H9 (cell line): Measurements from ENCODE around the gene MICAL2. TPM values are rescaled to one million over a fixed set of nuclear protein-coding genes. Genes with fewer than 3 reads are reported as not detected.
A peak's percentile ranks its signal among the peaks of the same experiment; 100 is the strongest.

Source experiments
- DNase-seq: peaks from one replicate; pipeline ENCODE4 v3.0.0-alpha.2; 2017
- H2AFZ ChIP-seq: one replicate; pipeline ENCODE4 v1.6.1; 2013; ENCODE audit warnings: mild to moderate bottlenecking, low read length, control low read depth, moderate library complexity
- H2AK5ac ChIP-seq: 2 replicates; pipeline ENCODE4 v1.6.1; 2013; ENCODE audit warnings: low read length, control low read depth, mixed read lengths; ENCODE audit not compliant: insufficient read length
- H2BK120ac ChIP-seq: one replicate; pipeline ENCODE4 v1.6.1; 2013; ENCODE audit warnings: low read depth, mild to moderate bottlenecking, low read length, control low read depth, inconsistent platforms; ENCODE audit not compliant: poor library complexity, severe bottlenecking
- H2BK12ac ChIP-seq: 2 replicates; pipeline ENCODE4 v1.6.1; 2013; ENCODE audit warnings: low read length, control low read depth, mixed read lengths, low read depth; ENCODE audit not compliant: insufficient read length
- H2BK15ac ChIP-seq: 2 replicates; pipeline ENCODE4 v1.6.1; 2013; ENCODE audit warnings: low read depth, low read length, control low read depth
- H2BK20ac ChIP-seq: one replicate; pipeline ENCODE4 v1.6.1; 2013; ENCODE audit warnings: low read depth, mild to moderate bottlenecking, low read length, control low read depth, inconsistent platforms; ENCODE audit not compliant: poor library complexity, severe bottlenecking
- H2BK5ac ChIP-seq: 2 replicates; pipeline ENCODE4 v1.6.1; 2013; ENCODE audit warnings: low read length, control low read depth, mixed read lengths; ENCODE audit not compliant: insufficient read length
- H3K14ac ChIP-seq: 2 replicates; pipeline ENCODE4 v1.6.1; 2013; ENCODE audit warnings: low read length, control low read depth; ENCODE audit not compliant: insufficient read depth
- H3K18ac ChIP-seq: 2 replicates; pipeline ENCODE4 v1.6.1; 2013; ENCODE audit warnings: low read depth, mild to moderate bottlenecking, mixed read lengths, low read length, control low read depth; ENCODE audit not compliant: insufficient read length
- H3K23ac ChIP-seq: 2 replicates; pipeline ENCODE4 v1.6.1; 2013; ENCODE audit warnings: low read length, control low read depth, mixed read lengths, low read depth; ENCODE audit not compliant: insufficient read length
- H3K23me2 ChIP-seq: 2 replicates; pipeline ENCODE4 v1.6.1; 2013; ENCODE audit warnings: low read depth, mild to moderate bottlenecking, mixed read lengths, low read length, control low read depth; ENCODE audit not compliant: insufficient read length, poor library complexity, severe bottlenecking
- H3K27ac ChIP-seq: 2 replicates; pipeline ENCODE4 v1.5.1; 2013; ENCODE audit warnings: low read length, control low read depth, mixed read lengths, low read depth; ENCODE audit not compliant: insufficient read length
- H3K27me3 ChIP-seq: 2 replicates; pipeline ENCODE4 v1.6.1; 2013; ENCODE audit warnings: low read length, control low read depth, inconsistent platforms; ENCODE audit not compliant: insufficient read depth
- H3K4ac ChIP-seq: 2 replicates; pipeline ENCODE4 v1.6.1; 2013; ENCODE audit warnings: low read depth, mild to moderate bottlenecking, control low read depth, inconsistent platforms, low read length, moderate library complexity
- H3K4me1 ChIP-seq: 2 replicates; pipeline ENCODE4 v1.6.1; 2013; ENCODE audit warnings: low read length, control low read depth, inconsistent platforms; ENCODE audit not compliant: insufficient read depth
- H3K4me2 ChIP-seq: 2 replicates; pipeline ENCODE4 v1.6.1; 2013; ENCODE audit warnings: low read length, control low read depth, mixed read lengths; ENCODE audit not compliant: insufficient read length, insufficient read depth
- H3K56ac ChIP-seq: 2 replicates; pipeline ENCODE4 v1.6.1; 2013; ENCODE audit warnings: low read depth, mild to moderate bottlenecking, mixed read lengths, low read length, control low read depth; ENCODE audit not compliant: insufficient read length
- H3K79me1 ChIP-seq: 2 replicates; pipeline ENCODE4 v1.6.1; 2013; ENCODE audit warnings: low read depth, mild to moderate bottlenecking, moderate library complexity, low read length, control low read depth, inconsistent platforms; ENCODE audit not compliant: insufficient read depth, poor library complexity, severe bottlenecking
- H3K79me2 ChIP-seq: 2 replicates; pipeline ENCODE4 v1.6.1; 2013; ENCODE audit warnings: low read length, control low read depth, inconsistent platforms; ENCODE audit not compliant: insufficient read depth
- H3K9ac ChIP-seq: 2 replicates; pipeline ENCODE4 v1.6.1; 2013; ENCODE audit warnings: low read length, control low read depth, mixed read lengths; ENCODE audit not compliant: insufficient read length; ENCODE audit errors: extremely low read depth
- H3K9me3 ChIP-seq: one replicate; pipeline ENCODE4 v1.6.1; 2013; ENCODE audit warnings: low read depth, low read length, inconsistent platforms; ENCODE audit not compliant: control insufficient read depth
- H3T11ph ChIP-seq: one replicate; pipeline ENCODE4 v1.6.1; 2013; ENCODE audit warnings: mild to moderate bottlenecking, low read length, control low read depth, inconsistent platforms
- H4K20me1 ChIP-seq: one replicate; pipeline ENCODE4 v1.6.1; 2013; ENCODE audit not compliant: control insufficient read depth, insufficient read length, insufficient read depth
- H4K5ac ChIP-seq: 2 replicates; pipeline ENCODE4 v1.6.1; 2013; ENCODE audit warnings: low read depth, mild to moderate bottlenecking, mixed read lengths, low read length, control low read depth; ENCODE audit not compliant: insufficient read length
- H4K8ac ChIP-seq: replicated peaks from 2 replicates; pipeline ENCODE4 v1.6.1; 2013; ENCODE audit warnings: low read length, control low read depth, mixed read lengths, low read depth; ENCODE audit not compliant: insufficient read length
- H4K91ac ChIP-seq: 2 replicates; pipeline ENCODE4 v1.6.1; 2013; ENCODE audit warnings: low read depth, mild to moderate bottlenecking, moderate library complexity, mixed read lengths, low read length, control low read depth; ENCODE audit not compliant: insufficient read length
- H3K27ac Mint-ChIP-seq, 3 experiments: 2 replicates in 2 of 3; 3 replicates in 1 of 3; pipeline ENCODE4 v1.8.0; 2020 to 2021; ENCODE audit warnings: mixed read lengths in 3 of 3, mild to moderate bottlenecking in 1 of 3, moderate library complexity in 1 of 3
- H3K27me3 Mint-ChIP-seq: 2 replicates; pipeline ENCODE4 v1.8.0; 2021; ENCODE audit warnings: low read depth, mild to moderate bottlenecking, moderate library complexity, mixed read lengths
- H3K36me3 Mint-ChIP-seq, 3 experiments: 2 replicates in 2 of 3; 3 replicates in 1 of 3; pipeline ENCODE4 v1.8.0; 2020 to 2021; ENCODE audit warnings: low read depth in 3 of 3, mixed read lengths in 3 of 3; ENCODE audit not compliant: insufficient read depth in 1 of 3
- H3K4me1 Mint-ChIP-seq, 2 experiments: 2 replicates each; pipeline ENCODE4 v1.8.0; 2020; ENCODE audit warnings: mixed read lengths in 2 of 2
- H3K4me3 Mint-ChIP-seq, 2 experiments: 2 replicates in 1 of 2; 3 replicates in 1 of 2; pipeline ENCODE4 v1.8.0; 2020 to 2021; ENCODE audit warnings: mild to moderate bottlenecking in 2 of 2, mixed read lengths in 2 of 2, moderate library complexity in 1 of 2
- H3K9me3 Mint-ChIP-seq, 2 experiments: 2 replicates in 1 of 2; 3 replicates in 1 of 2; pipeline ENCODE4 v1.8.0; 2020; ENCODE audit warnings: mild to moderate bottlenecking in 2 of 2, mixed read lengths in 2 of 2, moderate library complexity in 1 of 2
- WGBS: extraction: QIAGEN DNeasy Blood & Tissue Kit; methylation state at CpG from one replicate; pipeline ENCODE4 v1.1.7; 2013; ENCODE audit warnings: missing lambda C conversion rate, low lambda C conversion rate, mixed read lengths; ENCODE audit not compliant: insufficient read length; ENCODE audit errors: extremely low coverage; 5-methylcytosine and 5-hydroxymethylcytosine counted together
- total RNA-seq: library from RNA; stranded (reverse); gene quantifications from 2 replicates; pipeline ENCODE4 v1.2.1, GENCODE V29; 2021
- TF ChIP-seq, protein P1 (sequence below): fragments of 200-600 bp; sonication (generic); conservative IDR thresholded peaks from 3 replicates; pipeline ENCODE4 v1.8.0; 2021; ENCODE audit warnings: antibody characterized with exemption, mild to moderate bottlenecking

Gene MICAL2
- total RNA-seq, 1 experiment from 2014 or later: 4.7 TPM

DNA sequence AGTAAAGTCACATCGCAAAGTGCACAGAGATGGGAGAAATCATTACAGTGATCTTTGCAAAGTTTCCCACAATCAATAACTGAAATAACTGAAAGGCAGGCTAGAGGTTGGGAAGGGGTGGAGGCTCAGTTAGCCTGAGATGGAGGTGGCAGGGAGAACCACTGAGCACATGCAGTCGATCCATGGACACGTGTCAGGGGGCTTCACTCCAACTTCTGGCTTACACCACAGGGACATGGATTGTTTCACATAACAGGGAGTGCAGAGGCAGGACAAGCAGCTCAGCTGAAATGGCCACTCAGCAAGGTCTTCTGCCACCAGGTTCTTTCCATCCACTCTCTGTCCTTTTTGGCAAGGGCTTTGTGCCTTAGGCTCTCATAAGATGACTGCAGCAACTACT lies 35.1 kb upstream of the MICAL2 start:
- H2BK5ac ChIP-seq: no peak overlapping the region
- no peak overlapping the region for H3K4ac ChIP-seq
- H4K8ac ChIP-seq: no peak overlapping the region
- H3K4me1 Mint-ChIP-seq: peaks cover 9 to 11% of the 10 kb centered on the region in 2 experiments; a peak in 3 of 4 replicates
- H3K79me2 ChIP-seq: no peaks in the 10 kb centered on the region
- H3K9me3 Mint-ChIP-seq: no peaks in the 10 kb centered on the region; a peak in 1 of 5 replicates
- no peak overlapping the region for H2BK15ac ChIP-seq
- no peak overlapping the region for H3K27ac Mint-ChIP-seq
- H2AFZ ChIP-seq: no peak overlapping the region
- H3K27me3 ChIP-seq: no peaks in the 10 kb centered on the region; the same call in 1 of the 2 replicates
- H3K14ac ChIP-seq: no peak overlapping the region
- H3K18ac ChIP-seq: no peak overlapping the region
- H4K20me1 ChIP-seq: no peaks in the 10 kb centered on the region
- H3K79me1 ChIP-seq: no peaks in the 10 kb centered on the region
- H2BK120ac ChIP-seq: no peak overlapping the region
- peaks cover 7% of the 10 kb centered on the region for H3K27me3 Mint-ChIP-seq
- no peak overlapping the region for H3K56ac ChIP-seq
- no peak overlapping the region for H2BK20ac ChIP-seq
- peak overlapping the region; percentile 26 for H4K91ac ChIP-seq
- no peaks in the 10 kb centered on the region for H3K23me2 ChIP-seq
- no peak overlapping the region for H3K9ac ChIP-seq
- H2AK5ac ChIP-seq: no peak overlapping the region
- no peaks in the 10 kb centered on the region for H3K36me3 Mint-ChIP-seq
- H3K4me1 ChIP-seq: no peaks in the 10 kb centered on the region
- H2BK12ac ChIP-seq: no peak overlapping the region
- no peak for DNase-seq
- no peak overlapping the region for H3K4me2 ChIP-seq
- no CpG with 5 or more reads among the region's 3 CpGs for WGBS
- H4K5ac ChIP-seq: no peak overlapping the region
- H3T11ph ChIP-seq: no peak overlapping the region
- no peak overlapping the region for H3K23ac ChIP-seq
- H3K4me3 Mint-ChIP-seq: no peak overlapping the region
- no peaks in the 10 kb centered on the region for H3K9me3 ChIP-seq
- TF ChIP-seq, protein P1, sequence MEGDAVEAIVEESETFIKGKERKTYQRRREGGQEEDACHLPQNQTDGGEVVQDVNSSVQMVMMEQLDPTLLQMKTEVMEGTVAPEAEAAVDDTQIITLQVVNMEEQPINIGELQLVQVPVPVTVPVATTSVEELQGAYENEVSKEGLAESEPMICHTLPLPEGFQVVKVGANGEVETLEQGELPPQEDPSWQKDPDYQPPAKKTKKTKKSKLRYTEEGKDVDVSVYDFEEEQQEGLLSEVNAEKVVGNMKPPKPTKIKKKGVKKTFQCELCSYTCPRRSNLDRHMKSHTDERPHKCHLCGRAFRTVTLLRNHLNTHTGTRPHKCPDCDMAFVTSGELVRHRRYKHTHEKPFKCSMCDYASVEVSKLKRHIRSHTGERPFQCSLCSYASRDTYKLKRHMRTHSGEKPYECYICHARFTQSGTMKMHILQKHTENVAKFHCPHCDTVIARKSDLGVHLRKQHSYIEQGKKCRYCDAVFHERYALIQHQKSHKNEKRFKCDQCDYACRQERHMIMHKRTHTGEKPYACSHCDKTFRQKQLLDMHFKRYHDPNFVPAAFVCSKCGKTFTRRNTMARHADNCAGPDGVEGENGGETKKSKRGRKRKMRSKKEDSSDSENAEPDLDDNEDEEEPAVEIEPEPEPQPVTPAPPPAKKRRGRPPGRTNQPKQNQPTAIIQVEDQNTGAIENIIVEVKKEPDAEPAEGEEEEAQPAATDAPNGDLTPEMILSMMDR: no peak
- H3K27ac ChIP-seq: no peak overlapping the region
